ENCODE data around the gene CLEC1B.
"Not testable (repeated sequence)": the region's sequence is repeated elsewhere in the genome, so short reads cannot be mapped to it uniquely, and the experiment has no call there.

The CLEC1B gene

DNA sequence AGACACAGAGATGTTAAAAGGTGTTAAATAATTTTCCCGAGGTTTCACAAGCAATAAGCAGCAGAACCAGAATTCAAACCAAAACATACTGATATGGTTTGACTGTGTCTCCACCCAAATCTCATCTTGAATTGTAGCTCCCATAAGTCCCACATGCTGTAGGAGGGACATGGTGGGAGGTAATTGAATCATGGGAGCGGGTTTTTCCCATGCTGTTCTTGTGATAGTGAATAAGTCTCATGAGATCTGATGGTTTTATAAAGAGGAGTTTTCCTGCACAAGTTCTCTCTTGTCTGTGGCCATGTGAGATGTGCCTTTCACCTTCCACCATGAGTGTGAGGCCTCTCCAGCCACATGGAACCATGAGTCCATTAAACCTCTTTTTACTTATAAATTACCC lies 24.2 kb downstream of the CLEC1B start:
- not testable (repeated sequence) for DNase-seq (ENCODE audit: low read depth)

GRCh38 chr12:9973949-9974348 lies 25.0 kb downstream of the CLEC1B start:
- no peak for DNase-seq (ENCODE audit: low read depth)

- no peak for DNase-seq (ENCODE audit: low read depth)
Measured at GRCh38 chr12:9971181-9971580, 27.7 kb downstream of the CLEC1B start, which contains the start of gene CLEC12A. CLEC12A (plus strand) TSS chr12:9971409; CDS start chr12:9971597, 188 bp downstream.

GRCh38 chr12:9969673-9970072 lies 29.2 kb downstream of the CLEC1B start:
- DNase-seq (ENCODE audit: low read depth) = no peak

GRCh38 chr12:9961901-9962300 lies 37.0 kb downstream of the CLEC1B start:
- DNase-seq (ENCODE audit: low read depth) = no peak

DNA sequence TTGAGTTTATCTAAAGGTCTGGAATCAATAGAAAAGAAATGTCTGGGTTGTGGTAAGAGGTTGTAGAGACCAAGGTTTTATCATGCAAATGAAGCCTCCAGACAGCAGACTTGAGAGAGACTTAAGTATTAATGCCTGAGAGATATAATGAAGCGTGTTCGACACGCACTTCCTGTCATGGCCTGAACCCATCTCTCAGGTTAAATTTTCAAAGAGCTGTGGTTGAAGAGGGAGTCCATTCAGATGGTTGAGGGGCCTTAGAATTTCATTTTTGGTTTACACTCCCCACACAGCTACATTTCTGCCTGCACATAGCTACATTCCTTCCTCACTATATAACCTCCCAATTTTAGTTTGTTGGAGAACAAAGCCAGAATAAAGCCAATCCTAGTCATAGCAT lies 37.8 kb downstream of the CLEC1B start:
- DNase-seq (ENCODE audit: low read depth) = no peak

- DNase-seq (ENCODE audit: low read depth) = no peak
Measured at GRCh38 chr12:9960590-9960989, 38.3 kb downstream of the CLEC1B start.

DNA sequence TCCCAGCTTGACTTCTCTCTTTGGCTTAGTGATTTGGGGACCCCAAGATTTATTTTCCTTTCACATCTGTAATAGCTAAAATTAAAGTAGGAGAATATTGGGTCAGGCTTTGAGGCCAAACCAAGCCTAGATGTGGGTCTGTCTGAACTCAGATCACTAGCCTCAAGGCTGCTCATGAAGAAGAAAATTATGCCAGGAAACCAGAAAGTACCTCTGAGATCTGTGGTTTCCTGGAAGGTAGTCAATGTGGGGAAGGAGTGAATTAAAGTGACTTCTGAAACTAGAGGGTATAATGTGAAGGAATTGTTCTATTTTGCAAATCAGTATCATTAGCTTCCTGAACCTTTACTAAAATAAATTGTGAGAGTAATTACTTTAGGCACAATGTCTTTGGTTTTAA lies 41.1 kb downstream of the CLEC1B start:
- DNase-seq (ENCODE audit: low read depth) = no peak

DNA sequence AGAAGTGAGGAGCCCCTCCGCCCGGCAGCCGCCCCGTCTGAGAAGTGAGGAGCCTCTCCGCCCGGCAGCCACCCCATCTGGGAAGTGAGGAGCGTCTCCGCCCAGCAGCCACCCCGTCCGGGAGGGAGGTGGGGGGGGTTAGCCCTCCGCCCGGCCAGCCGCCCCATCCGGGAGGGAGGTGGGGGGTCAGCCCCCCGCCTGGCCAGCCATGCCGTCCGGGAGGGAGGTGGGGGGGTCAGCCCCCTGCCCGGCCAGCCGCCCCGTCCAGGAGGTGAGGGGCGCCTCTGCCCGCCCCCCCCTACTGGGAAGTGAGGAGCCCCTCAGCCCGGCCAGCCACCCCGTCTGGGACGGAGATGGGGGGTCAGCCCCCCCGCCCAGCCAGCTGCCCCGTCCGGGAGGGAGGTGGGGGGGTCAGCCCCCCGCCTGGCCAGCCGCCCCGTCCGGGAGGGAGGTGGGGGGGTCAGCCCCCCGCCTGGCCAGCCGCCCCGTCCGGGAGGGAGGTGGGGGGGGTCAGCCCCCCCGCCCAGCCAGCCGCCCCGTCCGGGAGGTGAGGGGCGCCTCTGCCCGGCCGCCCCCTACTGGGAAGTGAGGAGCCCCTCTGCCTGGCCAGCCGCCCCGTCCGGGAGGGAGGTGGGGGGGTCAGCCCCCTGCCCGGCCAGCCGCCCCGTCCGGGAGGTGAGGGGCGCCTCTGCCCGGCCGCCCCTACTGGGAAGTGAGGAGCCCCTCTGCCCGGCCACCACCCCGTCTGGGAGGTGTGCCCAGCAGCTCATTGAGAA lies 45.8 kb downstream of the CLEC1B start:
- not testable (repeated sequence) for DNase-seq (ENCODE audit: low read depth)

GRCh38 chr12:9951026-9951675 lies 47.8 kb downstream of the CLEC1B start:
- no peak for DNase-seq (ENCODE audit: low read depth)

GRCh38 chr12:9948606-9949296 lies 50.2 kb downstream of the CLEC1B start:
- no peak for DNase-seq (ENCODE audit: low read depth)

GRCh38 chr12:9947674-9948073 lies 51.2 kb downstream of the CLEC1B start:
- DNase-seq (ENCODE audit: low read depth) = no peak

DNA sequence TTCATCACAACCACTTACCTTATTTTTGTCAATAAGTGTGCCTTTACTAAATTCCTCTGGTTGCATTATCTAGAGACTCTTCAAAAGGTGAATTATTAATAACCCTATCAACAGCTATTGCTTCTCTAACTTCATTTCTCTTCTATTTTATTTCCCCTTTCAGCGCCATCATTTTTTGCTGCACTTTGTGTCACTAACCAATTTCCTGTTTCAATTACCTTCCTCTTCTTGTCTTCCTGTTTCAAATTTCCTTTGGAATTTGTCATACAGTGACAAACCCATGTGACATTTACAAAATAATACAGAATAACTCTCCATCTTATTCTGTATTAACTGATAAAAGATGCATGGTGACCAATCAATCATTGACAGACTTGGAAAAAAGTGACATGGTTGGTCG lies 54.5 kb downstream of the CLEC1B start:
- no peak for DNase-seq (ENCODE audit: low read depth)

DNA sequence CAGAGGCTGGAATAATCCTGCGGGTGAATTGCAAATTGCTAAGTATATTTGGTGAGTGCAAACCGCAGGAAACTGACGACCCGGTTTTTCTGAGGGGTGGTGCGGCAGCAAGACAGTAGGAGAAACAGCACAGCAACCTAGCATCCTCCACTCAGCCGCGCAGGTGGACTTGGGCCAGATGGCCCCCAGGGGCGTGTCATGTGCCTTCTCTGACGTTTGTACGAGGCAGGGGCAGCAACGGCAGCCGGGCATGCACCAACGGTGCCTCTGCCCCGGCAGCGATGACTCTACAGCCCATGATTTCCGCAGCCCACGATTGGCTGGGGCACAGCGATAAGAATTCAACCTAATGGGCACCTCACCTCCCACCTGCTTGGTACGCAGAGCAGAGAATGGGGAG lies 55.7 kb downstream of the CLEC1B start:
- DNase-seq (ENCODE audit: low read depth) = no peak
